NCI-H69 (cell line): ENCODE measurements around the gene SPATA13.

ENCODE experiments used
- DNase-seq: peaks from one replicate; lab custom pipeline; 2025; lab: John Stamatoyannopoulos, UW

The SPATA13 gene

GRCh38 chr13:24141333-24141910 lies 19.1 kb upstream of the SPATA13 start:
- DNase-seq: peak; percentile 94

GRCh38 chr13:24142453-24142852 lies 18.1 kb upstream of the SPATA13 start:
- DNase-seq: no peak

- DNase-seq: peak; percentile 61
Observed at GRCh38 chr13:24142886-24143285, 17.6 kb upstream of the SPATA13 start.

- no peak for DNase-seq
Observed at GRCh38 chr13:24145240-24145639, 15.3 kb upstream of the SPATA13 start.

- no peak for DNase-seq
Observed at GRCh38 chr13:24145674-24146073, 14.8 kb upstream of the SPATA13 start.

- no peak for DNase-seq
Observed at GRCh38 chr13:24146961-24147569, 13.5 kb upstream of the SPATA13 start.

- DNase-seq: no peak
Observed at GRCh38 chr13:24147570-24147963, 13.0 kb upstream of the SPATA13 start.

GRCh38 chr13:24148414-24149235 lies 11.9 kb upstream of the SPATA13 start:
- no peak for DNase-seq

GRCh38 chr13:24149246-24150032 lies 11.1 kb upstream of the SPATA13 start:
- no peak for DNase-seq

- DNase-seq: no peak
Observed at GRCh38 chr13:24150572-24150971, 9.9 kb upstream of the SPATA13 start.

GRCh38 chr13:24151864-24152263 lies 8.7 kb upstream of the SPATA13 start:
- no peak for DNase-seq

- DNase-seq: peak; percentile 0
Observed at GRCh38 chr13:24152292-24153214, 8.0 kb upstream of the SPATA13 start.

- DNase-seq: no peak
Observed at GRCh38 chr13:24153347-24153746, 7.2 kb upstream of the SPATA13 start.

- DNase-seq: peak; percentile 2
Observed at GRCh38 chr13:24153979-24154701, 6.4 kb upstream of the SPATA13 start.

- no peak for DNase-seq
Observed at GRCh38 chr13:24159357-24159756, 1.2 kb upstream of the SPATA13 start.

GRCh38 chr13:24161010-24161775 lies 673 bp downstream of the SPATA13 start:
- peak; percentile 65 for DNase-seq

- DNase-seq: peak; percentile 43
Observed at GRCh38 chr13:24161980-24162525, 1.5 kb downstream of the SPATA13 start.

GRCh38 chr13:24162604-24163003 lies 2.1 kb downstream of the SPATA13 start:
- peak; percentile 43 for DNase-seq

GRCh38 chr13:24165746-24166145 lies 5.2 kb downstream of the SPATA13 start:
- DNase-seq: no peak

- DNase-seq: no peak
Observed at GRCh38 chr13:24166561-24166960, 6.0 kb downstream of the SPATA13 start.
